HG02642 (cell line): Measurements from ENCODE around the gene CTXND1.
"Not testable (repeated sequence)": the region's sequence is repeated elsewhere in the genome, so short reads cannot be mapped to it uniquely, and the experiment has no call there.

Source experiments
- ATAC-seq: cut with Tn5 transposase; IDR thresholded peaks from one replicate; pipeline ENCODE4 v1.9.1; 2021; ENCODE audit warnings: mild to moderate bottlenecking; ENCODE audit not compliant: unreplicated experiment, poor library complexity

CTXND1 gene

DNA sequence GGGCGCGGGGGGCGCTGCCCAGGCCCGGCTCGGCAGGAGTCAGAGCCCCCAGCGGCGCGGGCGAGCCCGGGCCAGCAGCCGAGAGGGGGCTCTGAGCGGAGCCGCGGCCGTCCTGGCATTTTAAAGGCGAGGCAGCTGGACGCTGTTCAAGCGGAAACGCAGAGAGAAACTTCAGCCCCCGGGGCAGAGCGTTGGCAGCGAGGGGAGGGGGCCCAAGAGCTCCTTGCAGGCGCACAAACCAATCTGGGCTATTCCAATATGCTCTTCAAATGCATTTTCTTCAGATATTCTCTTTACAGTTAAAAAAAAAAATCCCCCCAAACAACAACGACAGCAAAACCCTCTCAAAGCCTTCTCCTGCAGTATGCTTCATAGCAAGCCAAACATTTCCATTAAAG, at the start of gene CTXND1:
CTXND1 (minus strand) TSS at position 93 of the 398 bp plus-strand sequence. CDS start 50,264 bp downstream, outside the sequence.
- no peak for ATAC-seq

DNA sequence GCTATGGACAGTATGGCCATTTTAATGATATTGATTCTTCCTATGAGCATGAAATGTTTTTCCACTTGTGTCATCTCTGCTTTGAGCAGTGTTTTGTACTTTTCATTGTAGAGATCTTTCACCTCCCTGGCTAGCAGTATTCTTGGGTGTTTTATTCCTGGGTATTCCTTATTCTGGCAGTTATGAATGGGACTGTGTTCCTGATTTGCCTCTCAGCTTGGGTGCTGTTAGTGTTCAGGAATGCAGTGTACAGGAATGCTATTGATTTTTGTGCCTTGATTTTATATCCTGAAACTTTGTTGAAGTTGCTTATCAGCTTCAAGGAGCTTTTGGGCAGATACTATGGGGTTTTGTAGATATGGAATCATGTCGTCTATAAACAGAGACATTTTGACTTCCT, 49.5 kb upstream of the CTXND1 start:
- no peak for ATAC-seq

DNA sequence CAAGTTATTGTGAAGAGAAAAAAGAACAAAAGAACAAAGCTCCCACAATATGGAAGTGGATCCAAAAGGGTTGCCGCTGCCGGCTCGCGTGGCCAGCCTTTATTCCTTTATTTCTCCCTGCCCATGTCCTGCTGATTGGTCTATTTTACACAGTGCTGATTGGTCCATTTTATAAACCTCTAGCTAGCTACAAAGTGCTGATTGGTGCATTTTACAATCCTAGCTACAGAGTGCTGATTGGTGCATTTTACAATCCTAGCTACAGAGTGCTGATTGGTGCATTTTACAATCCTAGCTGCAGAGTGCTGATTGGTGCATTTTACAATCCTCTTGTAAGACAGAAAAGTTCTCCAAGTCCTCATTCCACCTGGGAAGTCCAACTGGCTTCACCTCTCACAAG, 43.8 kb upstream of the CTXND1 start:
- not testable (repeated sequence) for ATAC-seq

DNA sequence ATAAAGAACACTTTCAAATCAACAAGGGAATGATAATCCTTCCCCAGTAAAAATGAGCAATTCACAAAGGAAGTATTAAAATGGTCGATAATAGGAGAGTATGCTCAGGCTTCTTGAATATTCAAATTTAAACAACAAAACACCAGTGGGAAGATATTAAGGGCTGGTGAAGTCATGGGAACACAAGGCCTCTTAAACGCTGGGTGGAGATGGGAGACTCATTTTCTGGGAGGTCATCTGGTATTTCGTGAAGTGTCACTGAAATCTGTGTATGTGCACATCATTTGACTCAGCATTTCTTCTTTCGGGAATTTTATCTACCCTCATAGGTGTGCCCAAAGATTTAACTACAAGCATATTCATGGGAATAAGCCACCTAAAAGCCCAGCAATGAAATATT, 40.1 kb upstream of the CTXND1 start:
- no peak for ATAC-seq

DNA sequence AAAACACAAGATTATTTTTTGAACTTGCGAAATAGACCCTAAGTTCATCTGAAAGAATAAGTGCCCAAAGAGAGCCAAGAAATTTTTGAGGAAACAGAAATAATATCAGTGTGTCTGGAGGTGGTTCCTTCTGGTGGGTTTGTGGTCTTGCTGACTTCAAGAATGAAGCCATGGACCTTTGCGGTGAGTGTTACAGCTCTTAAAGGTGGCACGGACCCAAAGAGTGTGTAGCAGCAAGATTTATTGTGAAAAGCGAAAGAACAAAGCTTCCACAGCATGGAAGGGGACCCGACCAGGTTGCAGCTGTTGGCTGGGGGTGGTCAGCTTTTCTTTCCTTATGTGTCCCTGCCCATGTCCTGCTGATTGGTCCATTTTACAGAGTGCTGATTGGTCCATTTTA, 38.9 kb upstream of the CTXND1 start:
- ATAC-seq = not testable (repeated sequence)

DNA sequence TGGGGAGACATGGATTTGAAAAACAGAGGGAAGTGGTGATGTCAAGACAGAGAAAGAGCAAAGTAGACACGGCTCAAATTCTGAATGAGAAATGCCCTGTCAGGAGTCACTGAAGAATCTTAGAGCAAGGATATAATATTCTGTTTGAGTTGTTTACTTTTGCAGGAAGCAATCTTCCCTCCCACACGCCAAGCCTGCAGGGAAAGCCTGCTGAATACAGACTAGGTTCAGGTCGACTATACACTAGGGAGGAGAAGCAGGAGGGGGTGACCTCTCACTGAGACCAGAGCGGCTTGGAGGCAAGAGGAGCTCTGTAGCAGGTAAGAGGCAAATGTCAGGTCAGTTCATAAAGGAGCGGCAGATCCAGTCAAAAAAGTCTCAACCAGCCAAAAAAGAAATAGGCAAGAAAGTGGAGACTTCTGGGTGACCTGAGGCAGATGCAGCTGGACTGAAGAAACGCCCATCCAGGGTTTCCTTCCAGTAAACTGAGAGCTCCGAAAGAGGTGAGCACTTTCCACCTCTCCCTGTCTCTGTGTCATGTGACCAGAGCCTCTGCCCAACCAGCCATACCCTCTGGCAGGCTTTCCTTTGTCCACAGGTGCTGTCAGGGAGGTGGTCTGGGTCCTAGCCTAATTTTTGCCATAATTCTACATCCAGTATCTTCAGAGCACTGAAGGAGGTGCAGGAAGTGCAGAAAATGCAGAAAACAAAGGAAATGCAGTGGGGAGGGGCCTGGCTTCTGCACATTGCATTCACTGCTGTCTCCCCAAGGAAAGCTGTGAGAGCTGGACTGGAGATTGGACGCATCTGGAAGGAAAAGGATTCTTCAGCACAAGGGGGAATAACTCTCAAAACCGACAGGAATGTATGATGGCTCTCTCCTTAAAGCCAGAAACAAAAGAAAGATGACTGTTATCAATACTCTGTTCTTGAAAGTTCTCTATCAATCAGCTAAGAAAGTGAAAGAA, 37.8 kb upstream of the CTXND1 start:
- ATAC-seq = no peak

DNA sequence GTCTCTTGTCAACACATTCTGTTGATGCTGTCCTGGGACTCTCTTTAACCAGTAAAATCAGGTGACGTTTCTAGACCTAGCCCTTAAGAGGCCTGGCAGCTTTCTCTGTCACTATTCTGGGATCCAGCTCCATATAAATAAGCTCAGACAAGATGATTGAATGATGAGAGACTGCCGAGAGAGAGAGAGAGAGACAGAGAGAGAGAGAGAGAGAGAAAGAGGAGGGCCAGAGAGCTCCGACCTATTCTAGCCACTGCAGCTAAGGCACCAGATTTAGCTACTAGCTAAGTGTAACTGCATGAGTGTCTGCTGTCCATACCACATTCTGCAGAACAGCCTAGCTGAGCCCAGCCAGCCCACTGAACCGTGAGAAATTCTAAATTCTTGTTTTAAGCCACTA, 36.1 kb upstream of the CTXND1 start:
- ATAC-seq = no peak

DNA sequence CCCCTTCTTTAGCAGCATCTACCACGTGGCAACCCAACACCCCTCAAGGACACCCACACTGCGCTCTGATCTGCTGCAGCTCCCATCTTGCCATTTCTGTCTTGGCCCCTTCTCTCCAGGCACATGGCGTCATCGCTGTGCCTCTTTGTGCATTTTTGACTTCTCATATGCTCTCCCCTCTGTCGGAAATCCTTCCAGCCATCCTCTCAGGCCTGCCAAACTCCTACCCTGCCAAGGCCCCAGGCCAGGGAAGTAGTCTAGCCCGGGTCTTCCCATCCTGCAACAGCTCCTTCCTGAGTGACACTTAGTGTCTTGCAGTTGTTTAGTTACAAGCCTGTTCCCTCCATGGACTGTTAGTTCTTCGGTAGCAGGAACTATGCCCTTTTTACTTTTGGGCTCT, 34.0 kb upstream of the CTXND1 start:
- no peak for ATAC-seq

DNA sequence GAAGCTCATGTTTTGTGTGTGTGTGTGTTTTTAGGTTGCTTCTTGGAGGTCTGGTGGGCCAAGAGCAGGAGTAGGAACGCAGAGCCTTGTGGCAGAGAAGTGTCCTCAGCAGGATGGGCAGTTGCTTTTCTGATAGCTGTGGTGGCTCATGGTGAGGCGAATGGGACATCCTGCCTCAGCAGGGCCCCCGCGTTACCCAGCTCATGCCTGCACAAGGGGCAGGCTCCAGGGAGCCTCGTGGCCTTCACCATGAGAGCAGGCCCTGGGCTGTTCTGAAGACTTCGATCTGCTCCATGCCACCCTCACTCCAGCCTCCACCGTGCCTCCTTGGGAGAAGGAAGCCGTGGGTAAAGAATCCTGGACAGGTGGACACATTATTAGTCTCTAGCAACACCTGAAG, 33.4 kb upstream of the CTXND1 start:
- no peak for ATAC-seq

DNA sequence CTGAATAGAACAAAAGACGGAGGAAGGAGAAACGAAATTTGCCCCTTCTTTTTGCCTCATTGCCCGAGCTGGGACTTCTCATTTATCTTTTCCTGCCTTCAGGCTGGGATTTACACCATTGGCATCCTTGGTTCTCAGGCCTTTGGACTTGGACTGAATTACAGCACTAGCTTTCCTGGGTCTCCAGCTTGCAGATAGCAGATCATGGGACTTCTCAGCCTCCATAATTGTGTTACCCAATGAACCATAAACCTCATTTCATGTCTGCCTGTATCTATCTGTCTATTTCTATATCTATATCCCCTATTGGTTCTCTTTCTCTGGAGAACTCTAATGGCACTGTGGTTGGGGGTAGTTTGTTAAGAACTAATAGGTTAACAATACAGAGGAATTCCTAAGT, 31.5 kb upstream of the CTXND1 start:
- ATAC-seq = no peak

DNA sequence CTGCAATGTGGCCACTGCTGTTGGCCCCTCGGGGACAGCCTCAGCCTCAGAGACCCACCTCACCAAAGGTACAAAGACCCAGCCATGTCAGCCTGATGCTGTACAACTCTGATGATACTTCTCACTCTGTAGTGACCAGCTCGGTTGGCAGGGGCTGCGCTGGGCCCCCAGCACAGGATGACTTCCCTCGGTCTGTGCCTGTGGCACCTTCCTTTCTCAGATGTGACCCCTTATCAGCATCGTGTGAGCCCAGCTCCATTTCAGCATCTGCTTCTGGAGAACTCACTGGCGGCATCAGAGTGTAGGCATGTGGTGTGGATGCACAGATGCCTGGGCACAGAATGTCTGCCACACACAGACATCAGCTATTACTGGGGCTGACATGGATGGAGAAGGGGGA, 25.1 kb upstream of the CTXND1 start:
- ATAC-seq = no peak

DNA sequence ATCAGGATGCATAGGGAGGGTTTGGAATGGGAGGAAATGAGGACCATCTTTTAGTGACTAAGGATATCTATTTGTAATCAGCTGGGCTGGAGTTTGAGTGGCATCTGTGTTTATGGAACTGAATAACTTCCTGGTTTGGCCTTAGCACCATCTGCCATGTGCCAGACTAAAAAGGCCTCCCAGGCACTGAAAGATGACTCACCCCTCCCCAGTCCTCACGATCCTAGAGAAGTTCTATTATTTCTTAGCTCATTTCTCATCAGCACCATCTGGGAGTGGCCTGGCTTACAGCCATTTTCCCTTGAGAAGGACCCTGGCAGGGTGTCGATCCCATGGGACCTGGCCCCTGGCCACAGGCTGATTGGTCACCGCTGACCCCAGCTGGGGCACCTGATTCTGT, 23.9 kb upstream of the CTXND1 start:
- ATAC-seq = no peak

DNA sequence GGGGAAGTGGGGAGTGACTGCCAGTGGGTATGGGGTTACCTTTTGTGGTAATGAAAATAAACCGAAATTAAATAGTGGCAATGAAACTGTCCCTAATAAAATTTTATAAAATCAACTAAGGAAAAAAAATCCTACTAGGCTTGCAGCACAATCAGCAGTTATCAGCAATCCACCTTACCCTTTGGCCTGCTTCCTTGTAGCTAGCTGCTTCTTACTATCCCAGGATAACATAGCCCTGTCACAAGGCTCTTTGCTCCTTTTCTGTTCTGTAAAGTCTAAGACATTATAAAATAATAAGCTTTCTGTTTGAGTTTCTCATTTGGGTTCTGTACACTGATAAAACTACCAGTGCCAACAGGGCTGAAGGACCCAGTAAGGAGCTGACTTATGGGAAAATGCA, 23.0 kb upstream of the CTXND1 start:
- no peak for ATAC-seq

DNA sequence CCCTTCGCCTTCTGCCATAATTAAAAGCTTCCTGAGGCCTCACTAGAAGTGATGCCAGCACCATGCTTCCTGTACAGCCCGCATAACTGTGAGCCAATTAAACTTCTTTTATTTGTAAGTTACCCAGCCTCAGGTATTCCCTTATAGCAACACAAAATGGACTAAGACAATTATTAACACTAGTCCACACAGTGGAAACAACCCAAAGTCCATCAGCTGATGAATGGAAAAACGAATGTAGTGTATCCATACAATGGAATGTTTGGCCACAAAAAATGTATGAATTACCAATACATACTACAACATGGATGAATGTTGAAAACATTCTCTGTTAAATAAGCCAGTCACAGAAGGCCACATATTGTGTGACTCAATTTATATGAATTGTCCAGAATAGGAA, 22.5 kb upstream of the CTXND1 start:
- no peak for ATAC-seq

DNA sequence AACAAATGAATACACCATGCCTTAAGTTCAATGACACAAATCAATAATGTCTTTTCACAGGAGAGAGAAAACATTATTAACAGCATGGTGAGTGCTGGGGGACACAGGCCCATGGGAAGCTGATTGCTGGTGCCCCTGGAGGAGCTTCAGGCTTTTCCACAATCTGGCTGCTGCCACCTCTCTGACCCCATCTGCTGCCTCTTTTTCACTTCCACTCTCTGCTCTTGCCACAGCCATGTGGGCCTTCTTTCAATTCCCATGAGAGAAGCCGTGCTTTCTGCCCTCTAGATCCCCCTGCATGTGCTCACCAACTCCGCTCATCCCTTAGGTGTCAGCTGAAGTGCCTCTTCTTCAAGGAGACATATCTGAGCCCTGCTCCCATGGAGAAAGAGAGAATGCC, 21.0 kb upstream of the CTXND1 start:
- no peak for ATAC-seq

DNA sequence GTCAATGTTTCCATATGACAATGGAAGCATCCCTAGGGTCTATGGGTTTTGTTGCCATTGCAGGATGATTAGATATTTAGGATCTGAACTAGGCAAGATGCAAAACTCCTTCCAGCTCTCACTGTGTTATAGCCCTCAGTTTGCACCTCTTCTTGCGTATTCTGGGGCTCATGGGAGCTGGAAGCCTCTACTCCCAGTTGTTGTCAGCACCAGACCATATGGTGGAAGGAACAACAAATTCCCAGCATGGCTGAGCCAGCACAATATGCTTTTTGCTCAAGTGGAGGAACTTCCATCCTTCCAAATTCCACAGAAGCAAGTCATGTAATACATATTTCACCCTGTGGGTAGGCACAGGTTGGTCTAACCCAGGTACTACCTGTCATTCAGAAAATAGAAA, 18.5 kb upstream of the CTXND1 start:
- no peak for ATAC-seq

DNA sequence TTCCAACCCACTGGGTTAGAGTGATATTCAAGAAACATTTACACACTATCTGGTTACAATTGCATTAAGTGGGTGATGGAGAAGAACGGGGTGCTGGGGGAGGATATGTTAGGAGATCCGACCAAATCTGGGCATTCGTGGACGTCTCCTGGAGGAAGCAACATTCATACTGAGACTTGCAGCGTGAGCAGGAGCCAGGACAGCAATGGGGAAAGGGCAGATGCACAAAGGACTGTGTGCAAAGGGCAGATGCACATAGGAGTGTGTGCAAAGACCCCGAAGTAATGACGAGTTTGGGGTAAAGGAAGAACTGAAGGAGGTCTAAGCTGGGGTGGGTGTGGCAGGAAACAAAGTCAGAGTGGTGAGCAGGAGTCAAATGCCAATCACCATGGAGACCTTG, 16.1 kb upstream of the CTXND1 start:
- ATAC-seq = no peak

DNA sequence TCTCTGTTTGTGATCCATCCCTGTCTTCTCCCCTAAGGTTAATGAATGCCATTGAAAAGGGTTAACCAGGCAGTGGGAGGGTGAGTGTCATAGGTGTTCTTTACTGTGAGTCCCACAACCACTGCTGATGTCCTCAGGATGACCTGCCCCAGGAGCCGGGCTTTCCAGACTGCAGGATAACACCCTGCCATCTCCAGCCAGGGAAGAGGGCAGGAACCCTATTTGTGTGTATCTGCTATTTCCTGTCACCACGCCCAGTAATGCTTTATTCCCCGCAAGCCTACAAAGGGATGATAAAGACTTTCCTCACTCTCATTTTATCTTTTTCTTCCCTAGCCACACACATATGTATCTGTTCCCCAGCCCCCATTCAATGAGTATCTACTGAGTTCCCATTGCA, 15.6 kb upstream of the CTXND1 start:
- no peak for ATAC-seq

DNA sequence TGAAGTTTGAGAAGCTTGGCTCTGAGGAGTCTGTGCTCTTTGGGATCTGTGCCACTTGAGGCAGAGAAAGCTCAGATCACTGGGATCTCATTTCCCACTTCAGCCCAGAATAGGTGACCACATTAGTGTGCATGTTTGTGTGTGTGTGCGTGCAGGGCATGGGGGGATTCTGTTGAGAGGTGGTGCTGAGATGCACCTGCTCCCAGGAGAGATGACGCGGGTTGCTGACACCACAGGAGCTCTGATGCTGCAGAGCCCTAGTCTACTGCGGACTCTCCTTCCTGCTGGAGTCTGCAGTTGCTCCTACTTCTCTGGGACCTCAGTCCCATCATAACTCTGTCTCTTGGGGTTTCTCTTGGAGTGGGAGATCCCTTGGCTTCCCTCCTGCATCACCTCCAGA, 14.7 kb upstream of the CTXND1 start:
- ATAC-seq = no peak

DNA sequence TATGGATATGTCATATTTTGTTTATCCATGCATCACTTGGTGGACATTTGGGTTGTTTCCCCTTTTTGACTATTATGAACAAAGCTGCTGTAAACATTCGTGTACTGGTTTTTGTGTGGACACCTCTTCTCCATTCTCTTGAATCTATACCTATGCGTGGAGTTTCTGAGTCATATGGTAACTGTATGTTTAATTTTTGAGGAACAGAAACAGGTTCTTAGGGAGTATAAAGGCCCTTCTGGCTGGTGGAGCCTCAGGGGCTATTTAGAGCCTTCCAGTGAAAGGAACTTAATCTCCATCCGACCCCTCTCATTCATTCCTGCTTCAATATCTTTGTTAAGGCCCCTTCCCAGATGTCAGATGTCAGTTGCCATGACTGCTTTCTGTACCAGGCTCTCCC, 14.1 kb upstream of the CTXND1 start:
- ATAC-seq = no peak

DNA sequence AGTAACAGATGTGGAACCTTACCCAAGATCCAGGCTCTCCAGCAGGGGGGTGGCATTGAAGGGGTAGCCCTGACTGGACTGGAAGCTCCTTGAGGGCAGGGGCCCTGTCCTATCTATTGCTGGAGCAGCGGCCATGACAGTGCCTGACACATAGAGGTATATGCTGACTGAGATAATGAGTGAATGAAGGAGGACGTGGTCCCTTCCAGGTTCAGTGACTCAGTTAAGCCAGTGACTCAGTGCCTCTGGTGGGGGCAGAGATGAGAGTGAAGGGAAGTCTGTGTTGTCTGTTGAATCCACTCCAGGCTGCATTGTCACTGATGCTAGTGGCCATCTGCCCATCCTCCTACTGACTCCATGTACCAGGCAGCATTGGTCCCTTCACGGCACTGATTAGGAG, 13.0 kb upstream of the CTXND1 start:
- ATAC-seq = no peak

DNA sequence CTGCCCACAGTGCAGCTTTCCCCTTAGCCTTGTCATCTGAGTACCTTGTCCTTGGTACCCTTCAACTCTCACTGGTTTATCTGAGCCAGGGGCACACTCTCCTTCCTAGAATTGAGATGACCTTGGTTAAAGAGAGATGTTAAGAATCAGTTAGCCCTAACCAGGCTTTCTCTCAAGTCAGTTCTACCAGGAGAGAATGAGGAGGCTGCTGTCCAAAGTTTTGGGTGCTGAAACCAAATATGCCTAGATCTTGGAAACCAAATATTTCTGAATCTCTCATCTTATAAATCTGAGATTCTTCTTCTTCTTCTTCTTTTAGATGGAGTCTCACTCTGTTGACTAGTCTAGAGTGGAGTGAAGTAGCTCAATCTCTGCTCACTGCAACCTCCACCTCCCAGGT, 12.0 kb upstream of the CTXND1 start:
- no peak for ATAC-seq
